ENCODE data around the gene CNTNAP5.

GRCh38 chr2:124424074-124424473 is 399.0 kb downstream of the CNTNAP5 start:
- TF ChIP-seq CTCF (conservative IDR thresholded peaks at IDR 0.05; ENCODE audit: low read length) (no peak), EZH2phosphoT487 (IDR thresholded peaks at IDR 0.05; ENCODE audit: borderline replicate concordance) (no peak)
